HEK293 (cell line): ENCODE results near the gene CYB5D1.

ENCODE experiments used
- CTCF ChIA-PET: fragments of 350-600 bp; formaldehyde crosslinking; extraction: SDS; loops from one replicate; lab custom pipeline; 2021; ENCODE audit warnings: antibody characterized with exemption; lab: Yijun Ruan, JAX
- POLR2A ChIA-PET: fragments of 300-600 bp; formaldehyde crosslinking; extraction: SDS; loops from one replicate; lab custom pipeline; 2020; ENCODE audit warnings: antibody characterized with exemption, inconsistent platforms; lab: Yijun Ruan, JAX
- H3K27ac ChIP-seq: fragments of 200-500 bp; sonication (Bioruptor generic); 2 replicates; pipeline ENCODE4 v1.5.1; 2014; ENCODE audit warnings: low read depth, low read length, control low read depth, inconsistent platforms; ENCODE audit errors: extremely low read depth
- H3K36me3 ChIP-seq, 2 experiments: fragments of 200-500 bp in 1 of 2; sonication (Bioruptor generic) in 1 of 2; 1 replicate in 1 of 2; 2 replicates in 1 of 2; pipeline ENCODE4 v1.5.1; 2014 to 2017; ENCODE audit warnings: inconsistent platforms in 2 of 2, low read length in 2 of 2; ENCODE audit not compliant: control insufficient read depth in 2 of 2, insufficient read depth in 1 of 2
- H3K4me1 ChIP-seq: fragments of 200-500 bp; sonication (Bioruptor generic); 2 replicates; pipeline ENCODE4 v1.5.1; 2014; ENCODE audit warnings: mild to moderate bottlenecking, low read length, inconsistent platforms; ENCODE audit not compliant: control insufficient read depth, insufficient read depth
- H3K4me3 ChIP-seq: 2 replicates; pipeline ENCODE4 v1.5.1; 2011; ENCODE audit warnings: low read depth, mild to moderate bottlenecking, control low read depth, low read length, moderate library complexity
- H3K9me3 ChIP-seq: fragments of 200-500 bp; sonication (Bioruptor generic); 2 replicates; pipeline ENCODE4 v1.5.1; 2014; ENCODE audit warnings: low read depth, low read length, inconsistent platforms; ENCODE audit not compliant: control insufficient read depth, insufficient read depth
- ELK4 ChIP-seq: IDR thresholded peaks from 2 replicates; pipeline ENCODE4 v1.6.1; 2011; ENCODE audit warnings: mild to moderate bottlenecking, low read depth, low read length, borderline replicate concordance
- HOXD13 ChIP-seq: sonication (generic); formaldehyde crosslinking; IDR thresholded peaks from 2 replicates; pipeline ENCODE4 v1.8.0; 2022; ENCODE audit warnings: missing genetic modification reagents, borderline replicate concordance
- KLF8 ChIP-seq: fragments of 450-650 bp; formaldehyde crosslinking; IDR thresholded peaks from 2 replicates; pipeline ENCODE4 v1.5.1; 2016; ENCODE audit warnings: missing biosample characterization, missing genetic modification characterization
- KLF9 ChIP-seq: fragments of 450-650 bp; formaldehyde crosslinking; IDR thresholded peaks from 2 replicates; pipeline ENCODE4 v1.5.1; 2016; ENCODE audit warnings: missing biosample characterization, missing genetic modification characterization, low read depth
- MZF1 ChIP-seq: fragments of 450-650 bp; formaldehyde crosslinking; IDR thresholded peaks from 2 replicates; pipeline ENCODE4 v1.5.1; 2017; ENCODE audit warnings: missing biosample characterization, missing genetic modification characterization, borderline replicate concordance
- REPIN1 ChIP-seq: fragments of 450-650 bp; formaldehyde crosslinking; IDR thresholded peaks from 2 replicates; pipeline ENCODE4 v1.5.1; 2017; ENCODE audit warnings: missing biosample characterization, missing genetic modification characterization, low read depth
- SP2 ChIP-seq: fragments of 450-650 bp; formaldehyde crosslinking; IDR thresholded peaks from 2 replicates; pipeline ENCODE4 v1.5.1; 2016; ENCODE audit warnings: missing biosample characterization, missing genetic modification characterization
- YY1 ChIP-seq: fragments of 450-650 bp; formaldehyde crosslinking; IDR thresholded peaks from 2 replicates; pipeline ENCODE4 v1.5.1; 2018; ENCODE audit warnings: missing biosample characterization, missing genetic modification characterization
- ZFHX2 ChIP-seq: fragments of 450-650 bp; formaldehyde crosslinking; conservative IDR thresholded peaks from 2 replicates; pipeline ENCODE4 v1.5.1; 2016; ENCODE audit warnings: missing biosample characterization, missing genetic modification characterization
- ZFP3 ChIP-seq: fragments of 450-650 bp; formaldehyde crosslinking; IDR thresholded peaks from 2 replicates; pipeline ENCODE4 v1.5.1; 2016; ENCODE audit warnings: low read depth, missing biosample characterization, missing genetic modification characterization
- ZFP69B ChIP-seq: fragments of 450-650 bp; formaldehyde crosslinking; IDR thresholded peaks from 2 replicates; pipeline ENCODE4 v1.5.1; 2016; ENCODE audit warnings: missing biosample characterization, missing genetic modification characterization
- ZNF214 ChIP-seq: fragments of 450-650 bp; formaldehyde crosslinking; IDR thresholded peaks from 2 replicates; pipeline ENCODE4 v1.5.1; 2017; ENCODE audit warnings: missing biosample characterization, mild to moderate bottlenecking, missing genetic modification characterization, borderline replicate concordance
- ZNF24 ChIP-seq: fragments of 450-650 bp; formaldehyde crosslinking; IDR thresholded peaks from 2 replicates; pipeline ENCODE4 v1.5.1; 2016; ENCODE audit warnings: missing biosample characterization, missing genetic modification characterization
- ZNF274 ChIP-seq, 2 experiments: fragments of 200-500 bp in 1 of 2; fragments of 450-650 bp in 1 of 2; sonication (Bioruptor generic) in 1 of 2; formaldehyde crosslinking in 1 of 2; IDR thresholded peaks; 2 replicates each; pipeline versions ENCODE4 v1.5.1 to v1.6.1; 2014 to 2016; ENCODE audit warnings: borderline replicate concordance in 1 of 2, inconsistent platforms in 1 of 2, low read length in 1 of 2, missing biosample characterization in 1 of 2, missing genetic modification characterization in 1 of 2
- ZNF416 ChIP-seq: fragments of 450-650 bp; formaldehyde crosslinking; IDR thresholded peaks from 2 replicates; pipeline ENCODE4 v1.5.1; 2016; ENCODE audit warnings: missing biosample characterization, missing genetic modification characterization
- ZNF473 ChIP-seq: fragments of 450-650 bp; formaldehyde crosslinking; IDR thresholded peaks from 2 replicates; pipeline ENCODE4 v1.5.1; 2017; ENCODE audit warnings: missing biosample characterization, missing genetic modification characterization
- ZNF510 ChIP-seq: fragments of 450-650 bp; formaldehyde crosslinking; IDR thresholded peaks from 2 replicates; pipeline ENCODE4 v1.5.1; 2018; ENCODE audit warnings: mild to moderate bottlenecking, missing genetic modification characterization, missing biosample characterization; ENCODE audit not compliant: insufficient replicate concordance
- ZNF521 ChIP-seq: fragments of 450-650 bp; formaldehyde crosslinking; IDR thresholded peaks from 2 replicates; pipeline ENCODE4 v1.5.1; 2017; ENCODE audit warnings: missing biosample characterization, mild to moderate bottlenecking, missing genetic modification characterization
- ZNF530 ChIP-seq: fragments of 450-650 bp; formaldehyde crosslinking; IDR thresholded peaks from 2 replicates; pipeline ENCODE4 v1.5.1; 2016; ENCODE audit warnings: low read depth, missing biosample characterization, missing genetic modification characterization
- ZNF624 ChIP-seq: fragments of 450-650 bp; formaldehyde crosslinking; IDR thresholded peaks from 2 replicates; pipeline ENCODE4 v1.5.1; 2017; ENCODE audit warnings: missing biosample characterization, missing genetic modification characterization
- ZNF791 ChIP-seq: fragments of 450-650 bp; formaldehyde crosslinking; IDR thresholded peaks from 2 replicates; pipeline ENCODE4 v1.5.1; 2016; ENCODE audit warnings: missing biosample characterization, missing genetic modification characterization
- ZNF792 ChIP-seq: fragments of 450-650 bp; formaldehyde crosslinking; IDR thresholded peaks from 2 replicates; pipeline ENCODE4 v1.5.1; 2016; ENCODE audit warnings: missing biosample characterization, missing genetic modification characterization
- ZSCAN16 ChIP-seq: fragments of 450-650 bp; formaldehyde crosslinking; IDR thresholded peaks from 2 replicates; pipeline ENCODE4 v1.5.1; 2016; ENCODE audit warnings: missing biosample characterization, missing genetic modification characterization
- TF ChIP-seq, protein P1 (sequence below): fragments of 450-650 bp; formaldehyde crosslinking; IDR thresholded peaks from 2 replicates; pipeline ENCODE4 v1.5.1; 2016; ENCODE audit warnings: missing biosample characterization, missing genetic modification characterization
- TF ChIP-seq, protein P2 (sequence below): fragments of 450-650 bp; formaldehyde crosslinking; conservative IDR thresholded peaks from 2 replicates; pipeline ENCODE4 v1.5.1; 2016; ENCODE audit warnings: low read depth, missing biosample characterization, missing genetic modification characterization

Gene CYB5D1

DNA sequence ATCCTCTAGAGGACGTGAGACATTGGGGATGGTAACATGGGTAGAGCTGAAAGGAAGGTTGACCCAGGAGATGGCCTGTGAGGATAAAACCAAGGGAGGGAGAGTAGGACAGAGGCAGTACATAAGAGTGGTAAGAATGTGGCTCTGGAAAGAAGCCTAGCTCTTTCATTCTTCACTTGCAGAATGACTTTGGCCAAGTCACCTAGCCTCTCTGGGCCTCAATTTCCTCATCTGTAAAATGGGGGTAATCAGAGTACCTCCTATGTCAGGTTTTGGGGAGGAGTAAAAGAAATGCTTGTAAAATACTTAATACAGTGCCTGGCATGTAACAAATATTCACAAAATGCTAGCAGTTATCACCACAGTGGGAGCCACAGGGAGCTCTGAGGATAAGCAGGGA, 16.9 kb upstream of the CYB5D1 start:
- no peak overlapping the region for H3K4me3 ChIP-seq
- peaks cover 31% of the 10 kb centered on the region for H3K4me1 ChIP-seq
- POLR2A ChIA-PET, result interaction anchor here (0.6 to 7.7 kb wide), 2 partner anchors 16 to 268 kb away, joined by 3 to 110 read pairs; partner anchors contain the start of genes CYB5D1, NAA38 and TMEM88
- CTCF ChIA-PET, result interaction anchor here (0.6 to 2.0 kb wide), 11 partner anchors 16 to 570 kb away, joined by 3 to 7 read pairs (median 4); partner anchors contain the start of genes NAA38 and RNF227
- H3K9me3 ChIP-seq, result no peaks in the 10 kb centered on the region
- peaks cover 3 to 11% of the 10 kb centered on the region in 2 experiments; a peak in 1 of 3 replicates for H3K36me3 ChIP-seq
- TF ChIP-seq, protein P1, sequence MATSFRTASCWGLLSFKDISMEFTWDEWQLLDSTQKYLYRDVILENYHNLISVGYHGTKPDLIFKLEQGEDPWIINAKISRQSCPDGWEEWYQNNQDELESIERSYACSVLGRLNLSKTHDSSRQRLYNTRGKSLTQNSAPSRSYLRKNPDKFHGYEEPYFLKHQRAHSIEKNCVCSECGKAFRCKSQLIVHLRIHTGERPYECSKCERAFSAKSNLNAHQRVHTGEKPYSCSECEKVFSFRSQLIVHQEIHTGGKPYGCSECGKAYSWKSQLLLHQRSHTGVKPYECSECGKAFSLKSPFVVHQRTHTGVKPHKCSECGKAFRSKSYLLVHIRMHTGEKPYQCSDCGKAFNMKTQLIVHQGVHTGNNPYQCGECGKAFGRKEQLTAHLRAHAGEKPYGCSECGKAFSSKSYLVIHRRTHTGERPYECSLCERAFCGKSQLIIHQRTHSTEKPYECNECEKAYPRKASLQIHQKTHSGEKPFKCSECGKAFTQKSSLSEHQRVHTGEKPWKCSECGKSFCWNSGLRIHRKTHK (tag by site-specific recombination), result no peak
- no peak for TF ChIP-seq SP2 (tag by site-specific recombination)
- 0 out of 2 replicates have a peak, but pooled peaks have one; percentile 10 for TF ChIP-seq HOXD13 (CRISPR knock-in tag)
- no peak for TF ChIP-seq YY1 (tag by site-specific recombination)
- TF ChIP-seq ZSCAN16 (tag by site-specific recombination), result no peak
- TF ChIP-seq ZNF530, result no peak
- TF ChIP-seq ZNF791 (tag by site-specific recombination), result no peak
- 0 out of 2 replicates have a peak, but pooled peaks have one; percentile 9 for TF ChIP-seq ZFP3 (tag by site-specific recombination)
- no peak for TF ChIP-seq ZNF274 (IDR thresholded peaks at IDR 0.05; ENCODE audit: low read length)
- TF ChIP-seq ZNF274 (tag by site-specific recombination; IDR thresholded peaks at IDR 0.05; ENCODE audit: borderline replicate concordance), result no peak
- no peak for TF ChIP-seq ZNF521 (tag by site-specific recombination)
- no peak for TF ChIP-seq KLF8 (tag by site-specific recombination)
- no peak for TF ChIP-seq REPIN1 (tag by site-specific recombination)
- TF ChIP-seq MZF1, result no peak
- TF ChIP-seq ELK4, result no peak
- no peak for TF ChIP-seq ZFHX2
- TF ChIP-seq KLF9 (tag by site-specific recombination), result no peak
- H3K27ac ChIP-seq, result peak overlapping the region; percentile 96; the same call in 1 of the 2 replicates

- no peaks in the 10 kb centered on the region for H3K9me3 ChIP-seq
- peaks cover 31% of the 10 kb centered on the region for H3K4me1 ChIP-seq
- CTCF ChIA-PET, result interaction anchor here (0.6 to 2.0 kb wide), 8 partner anchors 15 to 571 kb away, joined by 3 to 7 read pairs (median 4); partner anchors contain the start of gene NAA38
- peaks cover 3 to 17% of the 10 kb centered on the region in 2 experiments; a peak in 1 of 3 replicates for H3K36me3 ChIP-seq
- POLR2A ChIA-PET, result interaction anchor here (0.6 to 7.7 kb wide), 10 partner anchors 11 to 269 kb away, joined by 3 to 110 read pairs (median 4); partner anchors contain the start of genes CYB5D1, NAA38 and TMEM88
- H3K4me3 ChIP-seq, result peak overlapping the region; percentile 70
- H3K27ac ChIP-seq, result peak overlapping the region; percentile 96
- TF ChIP-seq, protein P2, sequence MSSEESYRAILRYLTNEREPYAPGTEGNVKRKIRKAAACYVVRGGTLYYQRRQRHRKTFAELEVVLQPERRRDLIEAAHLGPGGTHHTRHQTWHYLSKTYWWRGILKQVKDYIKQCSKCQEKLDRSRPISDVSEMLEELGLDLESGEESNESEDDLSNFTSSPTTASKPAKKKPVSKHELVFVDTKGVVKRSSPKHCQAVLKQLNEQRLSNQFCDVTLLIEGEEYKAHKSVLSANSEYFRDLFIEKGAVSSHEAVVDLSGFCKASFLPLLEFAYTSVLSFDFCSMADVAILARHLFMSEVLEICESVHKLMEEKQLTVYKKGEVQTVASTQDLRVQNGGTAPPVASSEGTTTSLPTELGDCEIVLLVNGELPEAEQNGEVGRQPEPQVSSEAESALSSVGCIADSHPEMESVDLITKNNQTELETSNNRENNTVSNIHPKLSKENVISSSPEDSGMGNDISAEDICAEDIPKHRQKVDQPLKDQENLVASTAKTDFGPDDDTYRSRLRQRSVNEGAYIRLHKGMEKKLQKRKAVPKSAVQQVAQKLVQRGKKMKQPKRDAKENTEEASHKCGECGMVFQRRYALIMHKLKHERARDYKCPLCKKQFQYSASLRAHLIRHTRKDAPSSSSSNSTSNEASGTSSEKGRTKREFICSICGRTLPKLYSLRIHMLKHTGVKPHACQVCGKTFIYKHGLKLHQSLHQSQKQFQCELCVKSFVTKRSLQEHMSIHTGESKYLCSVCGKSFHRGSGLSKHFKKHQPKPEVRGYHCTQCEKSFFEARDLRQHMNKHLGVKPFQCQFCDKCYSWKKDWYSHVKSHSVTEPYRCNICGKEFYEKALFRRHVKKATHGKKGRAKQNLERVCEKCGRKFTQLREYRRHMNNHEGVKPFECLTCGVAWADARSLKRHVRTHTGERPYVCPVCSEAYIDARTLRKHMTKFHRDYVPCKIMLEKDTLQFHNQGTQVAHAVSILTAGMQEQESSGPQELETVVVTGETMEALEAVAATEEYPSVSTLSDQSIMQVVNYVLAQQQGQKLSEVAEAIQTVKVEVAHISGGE (tag by site-specific recombination), result peak; percentile 67
- TF ChIP-seq KLF8 (tag by site-specific recombination), result peak; percentile 44; the same call in 1 of the 2 replicates
- TF ChIP-seq ZNF473 (tag by site-specific recombination), result no peak
- TF ChIP-seq ZFP69B, result peak; percentile 80
- no peak for TF ChIP-seq ZNF792 (tag by site-specific recombination)
- TF ChIP-seq ZNF214, result no peak
- TF ChIP-seq ZNF624 (tag by site-specific recombination), result no peak
- no peak for TF ChIP-seq ZNF416 (tag by site-specific recombination)
- peak; percentile 27; the same call in 1 of the 2 replicates for TF ChIP-seq ZNF24
- TF ChIP-seq ZNF510 (tag by site-specific recombination), result no peak
Observed at GRCh38 chr17:7841396-7841914, 16.3 kb upstream of the CYB5D1 start.
